A549 treated with AZD9567 at 1 μM for 4 hours (cell line): ENCODE results near the gene ARHGEF4. TPM values are rescaled to one million over a fixed set of nuclear protein-coding genes. Genes with fewer than 3 reads are reported as not detected.

ENCODE experiments used
- total RNA-seq: library from RNA; stranded (reverse); fragments of 200-300 nt; extraction: Qiagen RNA extraction; gene quantifications from 5 replicates; pipeline ENCODE4 v1.2.3, GENCODE V29; 2022; ENCODE audit not compliant: insufficient read depth

Gene ARHGEF4
- 8.6 to 11.5 TPM (median 8.9 TPM) in 5 replicates for total RNA-seq

GRCh38 chr2:130836501-130837174 lies at the start of gene ARHGEF4:
TSS of gene ARHGEF4 (plus strand) at chr2:130836914. CDS start at chr2:130836954, 40 bp downstream.

GRCh38 chr2:131093006-131093695 lies 256.4 kb downstream of the ARHGEF4 start, which contains the start of gene FAM168B:
TSS of gene FAM168B (minus strand) at chr2:131093460. CDS start at chr2:131082646, 10,814 bp downstream.

Other genes starting within 250 kb of the ARHGEF4 start
- not detected in 5 replicates for gene CFC1, start 237.3 kb upstream of the ARHGEF4 start, total RNA-seq
- not detected in 5 replicates for gene POTEJ, start 225.5 kb upstream of the ARHGEF4 start, total RNA-seq
- not detected in 5 replicates for gene GPR148, start 107.8 kb upstream of the ARHGEF4 start, total RNA-seq
- not detected in 5 replicates for gene AMER3, start 81.4 kb upstream of the ARHGEF4 start, total RNA-seq